ENCODE results near the gene GRIA4.
"Not testable (repeated sequence)": the region's sequence is repeated elsewhere in the genome, so short reads cannot be mapped to it uniquely, and the experiment has no call there.

Gene GRIA4

DNA sequence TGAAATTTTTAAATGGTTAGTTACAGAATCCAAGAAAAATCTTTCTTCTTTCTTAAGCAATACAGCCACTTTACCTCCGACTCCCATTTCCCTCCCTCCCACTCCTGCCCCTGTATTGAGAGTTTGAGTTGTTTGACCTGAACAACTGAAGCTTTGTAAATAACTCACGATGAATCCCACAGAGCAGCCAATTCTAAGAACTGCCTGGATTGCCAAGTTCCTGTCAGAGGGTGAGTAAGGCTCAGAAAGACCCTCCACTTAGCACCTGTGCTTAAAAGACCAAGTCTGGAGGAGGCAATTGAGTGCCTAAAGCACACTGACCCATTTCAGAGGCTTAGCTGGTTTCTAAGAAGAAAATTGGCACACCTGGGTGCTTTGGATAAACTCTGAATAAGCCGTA is 253.7 kb downstream of the GRIA4 start:
- DNase-seq = no peak

DNA sequence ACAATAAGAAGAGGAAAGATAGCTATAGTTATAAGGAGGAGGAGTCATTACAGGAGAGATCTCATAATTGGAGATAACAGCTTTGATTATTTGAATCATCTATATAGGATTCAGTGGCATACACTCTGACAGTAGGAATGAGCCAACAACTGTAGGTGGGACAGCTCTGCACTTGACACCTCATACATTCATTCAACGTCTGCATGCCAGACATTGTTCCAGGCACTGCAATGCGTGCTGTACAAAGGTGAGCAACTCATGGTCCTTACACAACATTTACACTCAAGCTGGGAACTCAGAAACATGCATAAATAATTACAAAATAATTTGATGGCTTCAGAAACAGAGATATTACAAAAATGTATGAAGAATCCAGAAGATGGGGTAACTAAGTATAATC is 257.9 kb downstream of the GRIA4 start:
- no peak for DNase-seq

DNA sequence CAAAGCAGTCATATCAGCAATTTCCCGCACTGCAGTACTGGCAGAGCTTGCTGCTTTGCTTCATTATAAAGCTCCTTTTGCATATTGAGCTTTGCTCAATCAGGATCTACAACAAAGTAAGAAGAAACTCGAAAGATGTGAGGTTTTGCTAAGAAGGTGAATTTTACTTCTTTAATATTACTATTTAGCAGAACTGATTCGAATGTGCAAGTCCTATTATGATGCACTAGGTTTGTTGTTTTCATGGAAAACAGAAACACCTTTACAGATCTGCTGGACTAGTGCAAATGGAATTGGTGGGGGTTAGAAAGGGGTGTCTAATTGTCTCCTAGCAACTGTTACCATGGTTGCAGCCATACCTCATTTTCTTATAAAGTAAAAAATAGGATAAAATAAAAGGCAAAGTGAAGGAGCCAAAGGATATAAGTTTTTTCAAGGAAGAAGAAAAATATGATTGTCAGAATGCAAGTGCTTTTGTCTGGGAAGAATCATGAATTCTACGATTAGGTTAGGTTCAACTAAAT is 259.0 kb downstream of the GRIA4 start:
- DNase-seq = no peak

DNA sequence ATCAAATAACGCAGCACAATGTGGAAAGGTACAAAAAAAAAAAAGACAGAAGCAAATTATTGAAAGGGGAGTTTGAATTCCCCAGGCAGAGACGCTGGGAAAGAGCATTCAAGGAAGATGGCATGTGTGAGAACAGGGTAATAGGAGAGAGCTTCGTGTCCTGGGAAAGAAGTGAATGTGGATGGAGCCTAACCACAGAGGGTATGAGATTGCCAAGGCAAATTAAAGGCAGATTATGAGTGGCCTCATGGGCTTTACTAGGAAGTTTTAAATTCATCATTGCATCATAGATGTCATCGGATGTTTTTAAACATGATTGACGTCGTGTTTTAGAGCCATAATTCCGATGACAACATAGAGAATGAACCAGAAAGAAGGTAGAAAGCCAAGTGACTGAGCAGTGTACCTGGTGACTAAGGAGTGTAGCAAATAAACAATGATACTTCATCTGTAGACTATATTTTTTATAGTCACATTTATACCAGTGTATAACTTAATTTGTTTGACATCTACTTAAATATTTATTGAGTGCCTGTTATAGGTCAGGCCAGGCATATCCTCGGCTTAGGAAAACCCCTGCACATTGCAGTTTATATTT is 260.7 kb downstream of the GRIA4 start:
- no peak for DNase-seq

DNA sequence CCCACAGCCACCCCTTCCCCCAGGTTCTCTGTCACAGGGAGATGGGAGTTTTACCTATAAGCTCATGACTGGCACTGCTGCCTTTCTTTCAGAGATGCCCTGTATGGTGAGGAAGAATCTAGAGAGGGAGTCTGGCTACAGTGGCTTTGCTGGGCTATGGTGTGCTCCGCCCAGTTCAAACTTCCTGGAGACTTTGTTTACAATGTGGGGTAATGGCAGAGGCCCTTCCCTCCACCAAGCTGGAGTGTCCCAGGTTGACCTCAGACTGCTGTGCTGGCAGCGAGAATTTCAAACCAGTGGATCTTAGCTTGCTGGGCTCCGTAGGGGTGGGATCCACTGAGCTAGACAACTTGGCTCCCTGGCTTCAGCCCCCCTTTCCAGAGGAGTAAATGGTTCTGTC is 268.6 kb downstream of the GRIA4 start:
- no peak for DNase-seq

DNA sequence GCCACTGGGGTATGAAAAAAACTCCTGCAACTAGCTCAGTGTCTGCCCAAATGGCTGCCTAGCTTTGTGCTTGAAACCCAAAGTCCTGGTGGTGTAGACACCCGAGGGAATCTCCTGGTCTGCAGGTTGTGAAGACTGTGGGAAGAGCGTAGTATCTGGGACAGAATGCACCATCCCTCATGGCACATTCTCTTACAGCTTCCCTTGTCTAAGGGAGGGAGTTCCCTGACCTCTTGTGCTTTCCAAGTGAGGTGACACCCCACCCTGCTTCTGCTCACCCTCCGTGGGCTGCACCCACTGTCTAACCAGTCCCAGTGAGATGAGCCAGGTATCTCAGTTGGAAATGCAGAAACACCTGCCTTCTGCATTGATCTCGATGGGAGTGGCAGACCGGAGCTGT is 269.1 kb downstream of the GRIA4 start:
- not testable (repeated sequence) for DNase-seq

DNA sequence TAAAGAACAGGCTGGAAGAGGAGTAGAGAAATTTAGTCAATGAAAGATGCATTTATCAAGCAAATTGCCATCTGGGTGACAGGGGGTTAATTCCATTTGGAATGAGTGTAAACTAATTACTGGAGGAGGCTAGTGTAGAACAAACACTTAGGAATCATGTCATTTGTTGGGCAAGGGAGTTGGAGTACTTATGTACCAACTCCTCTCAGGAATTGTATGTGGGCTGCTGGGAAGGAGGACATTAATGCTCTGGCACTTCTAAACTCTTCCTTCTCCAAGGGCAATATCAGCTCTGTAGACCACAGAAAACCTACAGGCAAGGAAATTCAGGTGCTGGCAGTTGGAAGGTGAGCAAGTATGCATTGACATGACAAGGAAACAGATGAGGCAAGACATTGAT is 271.2 kb downstream of the GRIA4 start:
- DNase-seq = no peak

DNA sequence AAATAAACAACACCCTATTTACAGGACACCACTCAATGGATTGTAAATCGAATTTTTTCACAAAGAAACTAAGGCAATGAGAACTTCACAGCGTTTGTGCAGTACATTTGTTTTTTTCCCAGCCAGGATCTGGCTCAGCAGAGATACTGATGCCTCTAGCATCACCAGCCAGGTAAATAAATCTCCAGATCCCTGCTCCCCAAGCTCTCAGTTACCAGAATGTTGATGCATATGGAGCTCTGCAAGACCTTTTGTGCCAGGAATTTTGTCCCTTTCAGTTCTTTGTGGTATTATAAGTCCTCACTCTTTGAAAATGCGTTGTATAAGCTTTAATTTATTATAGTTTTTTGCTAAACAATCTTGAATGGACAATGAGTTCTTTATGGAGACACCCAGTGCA is 274.6 kb downstream of the GRIA4 start:
- DNase-seq = no peak

DNA sequence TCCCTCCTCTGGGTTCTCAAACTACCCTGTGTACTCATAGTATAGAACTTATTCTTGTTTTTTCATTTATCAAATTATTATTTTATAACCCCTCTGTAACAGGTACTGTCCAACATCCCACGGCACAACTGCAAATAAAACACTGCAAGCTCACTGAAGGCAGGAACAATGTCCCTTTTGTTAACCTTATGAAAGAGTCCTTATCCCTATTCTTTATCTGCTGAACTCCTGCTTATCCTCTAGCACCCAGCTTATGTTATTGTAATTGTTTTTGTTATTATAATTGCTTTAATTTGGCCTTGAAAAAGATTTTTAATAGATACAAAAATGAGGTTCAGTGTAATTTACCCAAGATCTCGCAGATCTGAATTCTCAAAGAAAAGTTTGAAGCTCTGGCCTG is 281.8 kb downstream of the GRIA4 start:
- no peak for DNase-seq

DNA sequence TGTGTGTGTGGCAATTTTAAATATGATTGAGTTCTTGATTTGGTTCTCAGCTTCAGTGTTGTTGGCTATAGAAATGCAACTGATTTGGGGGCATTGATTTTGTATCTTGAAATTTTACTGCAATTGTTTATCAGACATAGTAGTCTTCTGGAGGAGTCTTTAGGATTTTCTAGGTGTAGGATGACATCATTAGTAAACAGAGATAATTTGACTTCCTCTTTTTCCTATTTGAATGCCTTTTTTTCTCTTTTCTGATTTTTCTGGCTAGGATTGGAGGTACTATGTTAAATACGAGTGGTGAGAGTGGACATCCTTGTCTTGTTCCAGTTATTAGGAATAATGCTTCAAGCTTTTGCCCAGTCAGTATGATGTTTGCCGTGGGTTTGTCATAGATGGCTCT is 287.3 kb downstream of the GRIA4 start:
- DNase-seq = no peak

DNA sequence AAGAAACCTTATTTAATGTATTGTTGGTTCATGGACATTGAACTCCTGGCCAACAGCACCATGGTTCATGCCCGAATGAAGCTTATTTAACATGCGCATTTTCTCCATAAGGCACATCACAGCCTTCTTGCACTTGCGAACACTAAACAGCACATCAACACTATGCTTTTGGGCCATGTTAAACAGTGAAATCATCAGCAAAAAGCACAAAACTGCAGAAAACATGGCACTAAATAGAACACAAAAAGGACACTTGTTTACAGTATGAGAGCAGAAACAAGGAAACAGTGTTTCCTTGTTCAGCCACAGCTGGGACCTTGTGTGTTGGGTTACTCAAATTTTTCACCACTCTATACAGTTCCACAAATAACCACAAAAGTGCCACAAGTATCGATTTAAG is 289.9 kb downstream of the GRIA4 start:
- DNase-seq = no peak

DNA sequence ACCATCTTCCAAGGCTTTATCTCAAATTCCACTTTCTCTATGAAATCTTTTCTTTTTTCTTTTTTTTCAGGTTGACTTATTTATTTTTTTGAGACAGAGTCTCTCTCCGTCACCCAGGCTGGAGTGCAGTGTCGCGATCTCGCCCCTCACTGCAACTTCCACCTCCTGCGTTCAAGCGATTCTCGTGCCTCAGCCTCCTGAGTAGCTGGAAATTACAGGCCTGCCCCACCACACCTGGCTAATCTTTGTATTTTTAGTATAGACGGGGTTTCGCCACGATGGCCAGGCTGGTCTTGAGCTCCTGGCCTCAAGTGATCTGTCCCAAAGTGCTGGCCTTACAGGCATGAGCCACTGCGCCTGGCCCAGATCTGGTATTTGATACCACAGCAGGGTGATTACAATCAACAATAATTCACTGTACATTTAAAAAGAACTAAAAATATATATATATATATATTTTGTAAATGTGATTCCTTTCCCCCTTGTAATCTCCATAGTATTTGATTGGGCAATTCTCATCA is 290.7 kb downstream of the GRIA4 start:
- DNase-seq = no peak

DNA sequence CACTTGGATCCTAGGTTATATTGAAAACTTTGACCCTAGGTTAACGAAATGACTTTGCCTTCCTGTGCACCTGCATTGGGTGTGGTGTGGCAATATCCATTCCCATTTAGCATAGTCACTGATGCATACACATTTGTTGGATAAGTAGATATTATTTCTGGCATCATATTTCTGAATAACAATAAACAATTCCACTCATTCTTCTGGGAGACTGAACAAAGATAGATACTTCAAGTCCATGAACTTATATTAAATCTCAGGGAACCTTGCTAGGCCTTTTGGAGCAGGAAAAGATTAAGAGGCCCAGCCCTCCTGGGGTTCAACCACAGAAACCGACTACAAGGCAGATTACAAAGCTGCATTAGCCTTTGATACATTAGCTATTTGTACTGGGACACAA is 293.2 kb downstream of the GRIA4 start:
- no peak for DNase-seq

DNA sequence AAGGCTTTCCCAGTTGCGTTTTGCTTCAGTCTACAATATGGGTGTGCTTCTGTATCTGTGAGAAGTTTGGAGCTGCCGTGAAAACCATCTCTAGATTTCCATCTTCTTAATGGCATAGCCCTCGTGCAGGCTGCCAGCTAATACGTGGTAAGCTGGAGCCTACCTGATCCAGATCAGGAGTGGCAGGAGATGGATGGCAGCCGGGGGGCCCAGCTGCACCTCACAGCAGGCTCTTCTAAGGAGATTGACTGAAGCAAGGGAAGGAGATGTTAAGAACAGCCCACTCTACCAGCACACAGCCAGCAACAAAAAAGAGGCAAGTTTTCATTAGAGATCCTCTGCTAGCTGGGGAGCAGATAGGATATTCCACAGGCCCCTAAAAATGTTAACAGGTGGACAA is 296.6 kb downstream of the GRIA4 start:
- no peak for DNase-seq

DNA sequence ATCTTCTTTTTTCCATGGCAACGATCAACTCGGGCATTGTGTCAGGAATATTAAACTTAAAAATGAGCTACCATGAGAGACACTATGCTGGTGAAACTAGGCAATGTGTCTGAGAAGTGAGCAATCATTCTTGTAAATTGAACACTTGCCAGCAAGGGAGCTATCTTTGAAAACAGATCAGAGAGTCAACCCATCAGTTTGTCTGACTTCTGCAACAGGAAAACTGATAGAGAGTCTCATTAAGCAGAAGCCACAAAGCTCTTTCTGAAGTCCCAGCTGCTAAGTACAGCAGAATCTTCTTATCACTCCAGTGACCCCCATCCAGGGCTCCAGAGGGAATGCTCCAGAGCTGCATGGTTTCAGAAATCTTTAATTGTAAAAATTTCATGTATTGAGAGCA is 297.4 kb downstream of the GRIA4 start:
- DNase-seq = no peak

DNA sequence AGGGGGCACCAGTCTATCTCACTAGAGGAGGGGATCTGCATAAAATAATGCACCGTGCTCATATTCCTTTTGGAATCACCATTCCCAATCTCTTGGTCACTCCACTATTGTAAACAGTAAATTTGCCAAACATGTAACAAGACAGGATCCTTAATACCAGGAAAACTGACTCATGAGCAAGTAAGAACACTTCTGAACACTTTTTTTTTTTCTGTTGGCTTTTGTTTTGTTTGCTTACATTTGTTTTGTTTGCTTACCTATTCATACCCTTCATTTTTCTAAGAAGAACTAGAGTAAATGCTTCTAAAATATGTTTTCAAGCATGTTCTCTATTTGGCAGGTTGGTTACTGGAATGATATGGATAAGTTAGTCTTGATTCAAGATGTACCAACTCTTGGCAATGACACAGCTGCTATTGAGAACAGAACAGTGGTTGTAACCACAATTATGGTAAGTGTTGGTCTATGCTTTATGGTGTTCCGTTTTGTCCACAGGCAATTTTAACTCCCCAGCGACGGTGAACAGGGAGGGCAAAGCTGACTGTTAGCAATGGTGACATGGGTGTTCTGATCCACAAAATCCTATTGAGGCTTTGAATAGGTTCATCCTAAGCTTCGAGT is 300.3 kb downstream of the GRIA4 start:
- DNase-seq = no peak

DNA sequence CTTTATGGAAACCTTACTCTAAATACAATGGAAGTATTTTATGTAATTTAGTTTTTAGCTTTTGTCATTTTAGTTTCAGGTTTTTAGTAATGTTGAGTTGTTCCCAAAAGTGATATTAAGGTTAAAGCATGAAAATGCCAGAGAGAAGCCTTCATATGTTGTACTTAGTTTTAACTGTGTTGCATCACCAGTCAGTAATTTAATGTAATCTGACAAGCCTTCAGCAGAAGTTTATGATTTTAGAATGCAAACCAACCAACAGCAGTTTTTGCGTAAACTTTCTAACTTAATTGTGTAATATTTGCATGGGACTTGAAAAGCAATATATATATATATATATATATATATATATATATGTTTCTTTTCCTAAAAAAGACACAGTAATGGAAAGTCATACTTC is 301.6 kb downstream of the GRIA4 start:
- DNase-seq = no peak

DNA sequence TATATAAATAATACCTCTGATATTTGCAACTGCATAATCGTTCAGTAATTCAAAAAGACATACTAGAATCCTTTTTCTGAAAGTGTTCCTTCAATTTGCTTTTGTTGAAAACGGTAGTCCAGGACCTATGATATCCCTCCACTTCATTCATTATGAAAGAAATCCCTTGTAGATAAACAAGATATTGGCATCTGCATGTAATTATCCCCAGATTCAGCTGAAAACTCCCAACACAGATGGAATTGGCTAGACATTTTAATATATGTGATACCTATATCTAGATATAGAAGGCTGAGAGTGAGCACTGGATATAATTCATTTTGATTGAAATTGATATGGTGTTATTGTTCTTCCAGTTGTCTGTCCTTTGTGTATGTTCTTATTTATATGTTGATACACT is 302.8 kb downstream of the GRIA4 start:
- no peak for DNase-seq

DNA sequence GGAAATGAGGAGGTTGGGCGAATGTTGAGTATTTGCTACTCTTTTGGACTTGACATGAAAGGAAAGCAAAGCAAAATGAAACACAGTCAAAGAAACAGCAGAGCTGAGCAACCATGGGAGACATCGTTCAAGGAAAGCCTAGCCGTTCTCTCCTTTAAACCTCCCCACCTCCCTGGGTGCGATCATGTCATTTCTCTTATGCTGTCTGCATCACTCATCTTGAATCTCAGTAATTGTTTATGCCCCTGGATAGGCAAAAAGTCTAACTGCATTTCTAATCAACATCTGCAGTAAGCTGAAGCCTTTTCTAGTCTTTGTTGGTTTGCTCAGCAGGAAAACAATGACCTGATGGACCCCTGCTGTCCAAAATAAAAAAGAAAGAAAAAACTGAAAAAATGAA is 305.1 kb downstream of the GRIA4 start:
- DNase-seq = peak; percentile 67

DNA sequence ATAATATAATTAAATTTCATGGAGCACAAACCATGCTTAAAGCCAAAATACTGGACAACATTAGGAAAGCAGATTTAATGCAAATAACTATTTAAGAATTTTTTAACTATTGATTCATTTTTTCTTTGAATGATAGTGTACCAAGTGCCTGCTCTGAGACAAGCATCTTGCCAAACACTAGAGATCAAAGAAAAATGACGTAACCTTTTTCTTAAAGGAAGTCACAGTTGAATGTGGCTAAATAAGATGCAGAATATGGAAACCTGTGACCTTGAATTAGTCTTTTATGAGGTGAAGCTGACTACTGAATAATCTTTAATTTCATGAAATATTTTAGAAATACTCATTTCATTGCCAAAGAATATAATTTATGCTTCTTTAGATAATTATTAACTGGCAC is 308.2 kb downstream of the GRIA4 start:
- no peak for DNase-seq

DNA sequence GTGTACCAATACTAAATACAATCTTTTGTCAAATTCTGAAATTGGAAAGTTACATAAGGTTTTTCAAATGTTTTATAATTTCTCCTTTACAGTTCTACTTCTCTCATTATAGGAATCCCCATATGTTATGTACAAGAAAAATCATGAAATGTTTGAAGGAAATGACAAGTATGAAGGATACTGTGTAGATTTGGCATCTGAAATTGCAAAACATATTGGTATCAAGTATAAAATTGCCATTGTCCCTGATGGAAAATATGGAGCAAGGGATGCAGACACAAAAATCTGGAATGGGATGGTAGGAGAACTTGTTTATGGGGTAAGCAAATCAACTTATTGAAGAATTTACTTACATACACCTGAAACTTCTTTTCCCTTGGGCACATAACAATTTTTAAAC is 308.7 kb downstream of the GRIA4 start:
- no peak for DNase-seq

DNA sequence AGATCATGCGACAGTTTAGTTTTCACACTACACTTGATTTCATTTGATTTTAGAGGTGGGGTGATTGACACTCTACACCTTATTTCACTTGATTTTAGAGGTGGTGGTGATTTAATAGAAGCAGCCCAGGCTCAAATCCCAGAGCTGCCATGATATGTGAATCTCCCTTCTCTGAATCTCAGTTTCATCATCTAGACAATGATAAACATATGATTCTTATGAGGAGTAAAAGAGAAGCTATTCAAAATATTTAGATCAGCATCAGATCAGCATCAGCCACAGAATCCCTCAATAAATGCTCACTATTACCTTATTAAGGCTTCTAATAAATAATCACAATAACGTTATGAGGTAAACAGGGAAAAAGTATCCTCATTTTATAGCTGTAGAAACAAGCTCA is 313.4 kb downstream of the GRIA4 start:
- DNase-seq = no peak

DNA sequence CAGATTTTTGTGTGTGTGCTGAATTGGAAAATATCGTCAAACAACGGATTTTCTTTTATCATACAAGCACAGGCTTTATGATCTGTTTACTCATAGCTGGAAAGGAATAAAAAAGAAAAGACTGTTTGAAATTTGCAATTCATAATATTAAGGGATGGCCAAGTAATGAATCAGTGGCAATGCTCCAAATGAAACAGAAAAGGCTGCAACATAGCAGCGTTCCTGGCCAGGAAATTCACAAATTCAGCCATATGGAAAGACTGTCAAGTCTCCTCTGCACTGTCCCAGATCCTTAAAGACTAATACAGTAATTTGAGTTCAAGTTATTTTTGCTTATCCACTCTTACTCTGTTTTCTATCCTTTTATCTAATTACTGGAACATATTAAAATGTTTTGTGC is 313.9 kb downstream of the GRIA4 start:
- DNase-seq = no peak

DNA sequence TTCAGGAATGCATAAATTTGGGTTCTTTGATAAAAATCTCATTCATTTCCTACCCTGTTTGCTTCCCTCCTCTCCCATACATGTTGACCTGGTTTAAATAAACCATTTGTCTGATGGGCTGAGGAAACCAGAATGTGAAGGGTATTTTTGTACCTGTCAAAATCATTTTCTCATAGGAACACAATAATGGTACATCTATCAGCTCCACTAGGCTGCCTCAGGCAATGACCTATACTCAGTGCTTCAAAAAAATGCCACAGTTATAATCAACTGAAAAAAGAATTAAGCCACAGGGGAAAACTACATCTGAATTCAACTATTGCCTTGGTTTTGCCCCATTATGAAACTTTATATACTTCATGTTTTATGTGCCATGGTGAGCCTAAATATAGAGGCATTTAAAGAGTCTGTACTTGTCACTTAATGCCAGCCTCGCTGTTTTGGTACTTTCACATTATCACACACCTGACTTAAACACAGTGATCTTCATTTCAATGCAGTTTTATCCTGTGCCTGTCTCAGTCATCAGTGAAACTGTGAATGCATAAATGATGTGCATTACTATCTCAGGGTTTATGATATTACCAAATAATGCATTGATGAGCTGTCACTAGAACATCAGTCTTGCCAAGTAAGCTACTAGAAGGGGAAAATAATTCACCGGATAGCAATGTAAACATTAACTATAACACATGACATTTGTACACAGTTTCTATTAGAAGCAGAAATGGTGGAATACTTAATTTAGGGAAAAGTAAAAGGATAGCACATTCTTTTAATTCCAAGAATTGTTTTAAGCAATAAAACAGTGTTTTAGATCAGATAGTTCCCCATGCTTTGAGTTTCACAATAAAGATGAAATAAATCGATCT is 319.4 kb downstream of the GRIA4 start:
- peak; percentile 36 for DNase-seq
